Small intestine (tissue), 7 donors: ENCODE measurements around the gene CNTFR. TPM values are rescaled to one million over a fixed set of nuclear protein-coding genes. Genes with fewer than 3 reads are reported as not detected.

ENCODE experiments used
- DNase-seq, 2 donors: peaks; one replicate each; pipeline versions ENCODE4 v3.0.0 to v3.0.0-alpha.2; 2013
- FAIRE-seq: peaks from 2 replicates; lab custom pipeline; 2012; peaks lifted over from hg19 to GRCh38; lab: Jason Lieb, UNC
- H3K27ac ChIP-seq, 3 donors: one replicate each; pipeline ENCODE4 v1.5.1; 2013; ENCODE audit warnings: low read length in 2 of 3, mild to moderate bottlenecking in 2 of 3, control low read depth in 1 of 3, inconsistent platforms in 1 of 3, low read depth in 1 of 3, moderate library complexity in 1 of 3
- H3K27me3 ChIP-seq, 3 donors: one replicate each; pipeline ENCODE4 v1.6.1; 2013; ENCODE audit warnings: low read length in 3 of 3, inconsistent platforms in 1 of 3; ENCODE audit not compliant: control insufficient read depth in 3 of 3, insufficient read depth in 3 of 3
- H3K36me3 ChIP-seq, 3 donors: one replicate each; pipeline ENCODE4 v1.6.1; 2013; ENCODE audit warnings: low read length in 3 of 3, inconsistent platforms in 1 of 3, low read depth in 1 of 3, mild to moderate bottlenecking in 1 of 3, moderate library complexity in 1 of 3; ENCODE audit not compliant: control insufficient read depth in 3 of 3, insufficient read depth in 2 of 3
- H3K4me1 ChIP-seq, 3 donors: one replicate each; pipeline ENCODE4 v1.6.1; 2013; ENCODE audit warnings: low read length in 2 of 3, inconsistent platforms in 1 of 3, low read depth in 1 of 3, mild to moderate bottlenecking in 1 of 3, moderate library complexity in 1 of 3; ENCODE audit not compliant: control insufficient read depth in 3 of 3, insufficient read depth in 2 of 3
- H3K4me3 ChIP-seq, 3 donors: one replicate each; pipeline ENCODE4 v1.5.1; 2013; ENCODE audit warnings: low read length in 3 of 3, control low read depth in 1 of 3, inconsistent platforms in 1 of 3, low read depth in 1 of 3, mild to moderate bottlenecking in 1 of 3, moderate library complexity in 1 of 3
- H3K9me3 ChIP-seq, 2 donors: one replicate each; pipeline ENCODE4 v1.6.1; 2013; ENCODE audit warnings: low read depth in 1 of 2, low read length in 1 of 2; ENCODE audit not compliant: control insufficient read depth in 2 of 2, insufficient read depth in 1 of 2
- whole genome bisulfite sequencing, 3 donors: extraction: QIAGEN DNeasy Blood & Tissue Kit; methylation state at CpG; one replicate each; pipeline ENCODE4 v1.1.7; 2013; 5-methylcytosine and 5-hydroxymethylcytosine counted together
- polyA plus RNA-seq, 4 donors: library from polyadenylated mRNA; stranded (reverse) in 3 of 4; unstranded in 1 of 4; fragments of 200-250 nt in 3 of 4; fragments of 120-200 nt in 1 of 4; gene quantifications; one replicate each; pipeline versions ENCODE4 v1.2.1 to v1.2.3, GENCODE V29; 2013
- donor health status: healthy with polysubstance abuse.
- donor health status: control.
- donor health status: control.
- donor health status: Bipolar disorder and iron deficiency.
- donor health status: healthy.

CNTFR gene
- polyA plus RNA-seq, 4 donors: 1.1 to 9.3 (median 5.9) TPM

DNA sequence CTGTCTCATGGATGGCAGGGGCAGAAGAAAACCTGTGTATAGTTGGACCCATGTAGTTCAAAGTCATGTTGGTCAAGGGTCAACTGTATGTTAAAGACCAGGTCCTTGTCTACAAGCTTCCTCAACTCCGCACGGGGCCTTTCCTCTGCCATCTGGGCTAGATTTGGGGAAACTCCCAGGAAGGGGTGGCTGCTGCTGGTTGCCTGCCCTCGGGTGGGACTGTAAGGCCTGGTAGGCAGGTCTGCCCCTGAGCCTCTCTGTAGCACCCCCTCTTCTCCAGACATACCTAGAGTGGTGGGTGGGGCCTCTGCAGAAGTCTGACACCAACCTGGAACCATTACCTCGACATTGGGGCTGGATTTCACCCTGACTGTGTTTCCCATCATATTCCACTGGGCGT, 82.0 kb downstream of the CNTFR start:
- DNase-seq (no peak), FAIRE-seq (no peak)
- Histone ChIP-seq H3K36me3 (no peaks in the 10 kb centered on the region), H3K4me1 (peaks cover 0 to 14% (median 1%) of the 10 kb centered on the region in 3 donors), H3K4me3 (no peak overlapping the region), H3K27me3 (peaks cover 0 to 15% (median 2%) of the 10 kb centered on the region in 3 donors), H3K27ac (no peak overlapping the region), H3K9me3 (no peaks in the 10 kb centered on the region)
- 70 to 82% (median 80%) methylated on average over 5 of the region's 5 CpGs for WGBS, 3 donors

DNA sequence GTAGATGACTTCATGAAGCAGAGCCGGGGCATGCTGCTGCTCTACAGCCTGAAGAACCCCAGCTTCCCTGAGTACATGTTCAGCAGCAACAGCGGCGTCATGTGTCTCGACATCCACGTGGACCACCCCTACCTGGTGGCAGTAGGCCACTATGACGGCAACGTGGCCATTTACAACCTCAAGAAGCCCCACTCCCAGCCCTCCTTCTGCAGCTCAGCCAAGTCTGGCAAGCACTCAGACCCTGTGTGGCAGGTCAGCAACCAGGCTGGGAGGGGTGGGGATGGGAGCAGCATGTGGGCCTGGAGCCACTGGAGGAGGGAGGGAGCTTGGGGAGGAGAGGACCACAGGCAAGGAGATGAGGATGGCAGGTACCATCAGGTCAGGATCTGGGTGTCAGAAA, 82.9 kb downstream of the CNTFR start:
- Histone ChIP-seq H3K27ac (no peak overlapping the region), H3K4me3 (no peak overlapping the region), H3K4me1 (peaks cover 0 to 14% (median under 1%) of the 10 kb centered on the region in 3 donors), H3K36me3 (no peaks in the 10 kb centered on the region), H3K27me3 (peaks cover 0 to 19% (median 2%) of the 10 kb centered on the region in 3 donors), H3K9me3 (no peaks in the 10 kb centered on the region)
- no peak for FAIRE-seq
- WGBS, 3 donors: 83 to 95% (median 92%) methylated on average over 7 of the region's 7 CpGs
- no peak for DNase-seq

DNA sequence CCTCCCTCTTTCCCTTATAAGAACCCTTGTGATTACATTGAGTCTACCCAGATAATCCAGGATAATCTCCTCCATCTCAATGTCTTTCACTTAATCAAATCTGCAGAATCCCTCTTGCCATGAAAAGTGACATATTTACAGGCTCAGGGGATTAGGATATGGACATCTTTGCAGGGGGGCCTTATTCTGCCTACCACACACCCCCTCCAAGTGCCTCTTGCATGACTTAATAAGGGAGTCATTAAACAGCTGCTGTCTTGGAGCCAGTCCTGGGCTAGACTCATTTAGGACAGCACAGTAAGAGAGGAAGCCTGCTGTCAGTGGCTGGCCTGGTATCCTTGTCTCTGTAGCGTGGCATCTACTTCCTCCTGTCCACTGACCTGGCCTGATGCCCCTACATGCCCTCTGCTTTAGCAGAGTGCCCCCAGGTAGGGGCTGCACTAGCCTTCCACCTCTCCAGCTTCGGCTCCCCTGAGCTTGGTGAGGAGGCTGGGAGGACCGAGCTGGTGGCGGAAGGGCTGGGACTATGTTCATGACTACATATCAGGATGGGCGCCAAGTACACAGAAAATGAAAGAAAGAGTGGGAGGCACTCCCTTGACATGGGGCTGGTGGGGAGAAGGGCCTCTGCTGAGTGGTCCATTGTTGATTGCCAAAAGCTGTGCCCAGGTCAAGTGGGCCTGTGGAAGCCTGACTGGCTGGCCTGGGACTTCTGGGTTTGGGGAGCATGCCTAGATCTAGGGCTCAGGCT, 84.0 kb downstream of the CNTFR start:
- FAIRE-seq (no peak), DNase-seq (no peak)
- Histone ChIP-seq H3K4me1 (peaks cover 0 to 5% (median 0%) of the 10 kb centered on the region in 3 donors), H3K9me3 (no peaks in the 10 kb centered on the region), H3K4me3 (no peak overlapping the region), H3K27ac (no peak overlapping the region), H3K36me3 (no peaks in the 10 kb centered on the region), H3K27me3 (peaks cover 0 to 19% (median 2%) of the 10 kb centered on the region in 3 donors)
- WGBS, 3 donors: 71 to 82% (median 82%) methylated on average over 5 of the region's 5 CpGs

DNA sequence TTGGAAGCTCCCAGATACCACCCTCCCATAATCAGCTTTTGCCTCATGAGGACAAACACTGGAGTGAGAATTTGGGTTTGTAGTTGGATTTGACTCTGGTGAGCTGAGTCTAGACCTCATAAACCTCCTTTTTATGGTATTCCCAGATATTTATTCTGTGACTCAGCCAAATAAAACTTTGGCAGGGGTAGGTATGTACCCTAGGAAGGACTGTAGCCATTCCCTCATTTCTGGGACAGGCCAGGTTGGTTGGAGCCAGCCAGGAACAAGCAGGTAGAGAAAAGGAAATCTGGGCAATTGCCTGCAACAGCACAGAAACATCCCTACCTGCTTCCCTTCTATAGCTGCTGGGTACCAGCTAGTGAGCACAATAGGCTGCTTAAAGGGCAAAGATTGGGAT, 86.1 kb downstream of the CNTFR start:
- no peak for FAIRE-seq
- H3K4me1 ChIP-seq: no peaks in the 10 kb centered on the region
- no peak for DNase-seq
- H3K4me3 ChIP-seq: no peak overlapping the region
- H3K27ac ChIP-seq: no peak overlapping the region
- H3K36me3 ChIP-seq: no peaks in the 10 kb centered on the region
- H3K9me3 ChIP-seq: no peaks in the 10 kb centered on the region
- H3K27me3 ChIP-seq: peaks cover 0 to 29% (median 2%) of the 10 kb centered on the region in 3 donors

DNA sequence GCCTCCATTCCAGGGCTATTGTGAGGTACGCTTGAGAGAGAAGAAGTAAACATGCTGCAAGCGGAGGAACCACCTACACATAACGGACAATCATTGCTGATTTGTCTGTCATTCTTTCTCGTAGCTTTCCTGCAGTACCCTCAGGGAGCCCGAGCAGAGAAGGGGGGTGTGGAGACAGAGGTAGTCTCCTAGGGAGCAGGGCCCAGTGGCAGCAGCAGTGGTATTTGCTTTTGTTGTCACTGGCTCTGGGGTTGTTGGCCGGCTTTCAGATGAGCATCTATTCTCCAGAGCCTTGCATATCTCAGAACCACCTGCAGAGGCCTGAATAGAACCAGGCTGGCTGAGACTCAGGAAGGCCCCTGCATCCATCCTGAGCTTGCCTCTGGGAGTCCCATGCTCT, 86.6 kb downstream of the CNTFR start:
- Histone ChIP-seq H3K9me3 (no peaks in the 10 kb centered on the region), H3K27me3 (peaks cover 0 to 29% (median 2%) of the 10 kb centered on the region in 3 donors), H3K36me3 (no peaks in the 10 kb centered on the region), H3K4me1 (no peaks in the 10 kb centered on the region), H3K27ac (no peak overlapping the region), H3K4me3 (no peak overlapping the region)
- FAIRE-seq (no peak), DNase-seq (no peak)
- 64 to 74% (median 69%) methylated on average over 6 of the region's 6 CpGs for WGBS, 3 donors

DNA sequence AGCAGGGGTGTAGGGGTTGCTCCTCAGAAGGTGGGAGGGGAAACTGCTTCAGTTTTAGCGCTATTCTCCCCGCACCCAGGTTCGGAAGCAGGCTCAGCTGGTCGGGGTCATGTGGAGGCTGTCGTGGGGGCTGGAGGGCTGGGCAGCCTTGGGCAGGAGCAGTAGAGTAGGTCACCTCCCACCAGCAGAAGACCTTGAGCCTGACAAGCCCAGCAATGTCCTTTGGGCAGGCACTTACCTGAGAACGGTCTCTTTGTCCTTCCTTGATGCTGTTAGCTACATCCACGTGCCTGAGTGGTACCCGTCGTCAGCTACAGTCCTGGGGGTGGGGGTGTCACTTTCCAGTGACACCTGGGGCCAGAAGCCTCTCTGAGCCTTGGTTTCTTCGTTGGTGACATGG, 87.1 kb downstream of the CNTFR start:
- Histone ChIP-seq H3K36me3 (no peaks in the 10 kb centered on the region), H3K27ac (no peak overlapping the region), H3K4me3 (no peak overlapping the region), H3K4me1 (no peaks in the 10 kb centered on the region), H3K27me3 (peaks cover 0 to 29% (median 2%) of the 10 kb centered on the region in 3 donors), H3K9me3 (no peaks in the 10 kb centered on the region)
- WGBS, 3 donors: 44 to 61% (median 58%) methylated on average over 10 of the region's 10 CpGs
- DNase-seq: no peak
- FAIRE-seq: no peak

DNA sequence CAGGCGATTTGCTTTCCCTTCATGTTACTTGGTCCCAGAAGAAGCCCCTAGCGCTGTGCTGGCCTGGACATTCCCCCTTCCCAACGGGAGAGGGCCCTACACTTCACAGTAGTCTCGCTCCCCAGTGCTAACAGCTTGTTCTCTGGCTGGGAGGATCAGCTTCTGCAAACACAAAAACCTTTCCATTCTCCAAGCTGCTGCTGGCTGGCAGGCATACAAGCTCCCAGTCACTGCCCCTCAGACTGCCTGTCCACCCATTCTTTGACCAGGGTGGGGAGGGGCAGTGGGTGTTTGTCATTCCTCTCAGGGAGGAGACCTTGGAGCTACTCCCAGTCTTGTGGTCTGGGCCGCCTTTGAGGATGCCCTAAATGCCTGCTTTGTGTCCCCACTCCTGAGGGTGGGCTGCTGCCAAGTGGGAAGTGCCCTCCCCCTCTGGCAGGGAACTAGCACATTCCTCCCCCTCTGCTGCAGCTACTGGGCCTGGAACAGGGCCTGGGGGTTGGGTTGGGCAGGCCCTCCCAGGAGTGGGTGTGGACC, 87.6 kb downstream of the CNTFR start:
- no peaks in the 10 kb centered on the region for H3K4me1 ChIP-seq
- H3K27ac ChIP-seq: no peak overlapping the region
- peak in 1 of 2 donors; percentile 23 for DNase-seq
- H3K27me3 ChIP-seq: peaks cover 0 to 28% (median 2%) of the 10 kb centered on the region in 3 donors
- FAIRE-seq: no peak
- H3K9me3 ChIP-seq: no peaks in the 10 kb centered on the region
- H3K4me3 ChIP-seq: no peak overlapping the region
- no peaks in the 10 kb centered on the region for H3K36me3 ChIP-seq
- 21 to 25% (median 22%) methylated on average over 4 to 5 of the region's 5 CpGs for WGBS, 3 donors
